Central memory CD8-positive, alpha-beta T cell (primary cell): ENCODE results near the gene ACSS3.

Source experiments
- ATAC-seq: fragments of 150-1000 bp; cut with Tn5 transposase; replicated peaks from 2 replicates; pipeline ENCODE4 v1.10.0; 2022; ENCODE audit warnings: mild to moderate bottlenecking, moderate FRiP score, moderate number of reproducible peaks; ENCODE audit not compliant: poor library complexity, severe bottlenecking; ENCODE audit errors: extremely low read depth
- DNase-seq, 2 donors: peaks; one replicate each; pipeline ENCODE4 v3.0.0; 2021; ENCODE audit warnings: low spot score in 2 of 2
- H3K27ac Mint-ChIP-seq: one replicate; pipeline ENCODE4 v1.8.0; 2022; ENCODE audit warnings: low read depth, mild to moderate bottlenecking, moderate library complexity, mixed read lengths
- H3K27me3 Mint-ChIP-seq: one replicate; pipeline ENCODE4 v1.8.0; 2022; ENCODE audit warnings: mixed read lengths
- H3K36me3 Mint-ChIP-seq: one replicate; pipeline ENCODE4 v1.8.0; 2022; ENCODE audit warnings: mild to moderate bottlenecking, moderate library complexity, mixed read lengths; ENCODE audit not compliant: insufficient read depth
- H3K4me1 Mint-ChIP-seq: one replicate; pipeline ENCODE4 v1.8.0; 2022; ENCODE audit warnings: mixed read lengths
- H3K4me3 Mint-ChIP-seq: one replicate; pipeline ENCODE4 v1.8.0; 2022; ENCODE audit warnings: mild to moderate bottlenecking, moderate library complexity, mixed read lengths
- H3K9me3 Mint-ChIP-seq: one replicate; pipeline ENCODE4 v1.8.0; 2022; ENCODE audit warnings: mixed read lengths

ACSS3 gene

GRCh38 chr12:81259360-81259759 is 181.5 kb downstream of the ACSS3 start:
- Mint-ChIP-seq H3K4me1 (no peaks in the 10 kb centered on the region), H3K9me3 (peaks cover 9% of the 10 kb centered on the region), H3K27ac (no peak overlapping the region), H3K36me3 (peaks cover 2% of the 10 kb centered on the region), H3K27me3 (no peaks in the 10 kb centered on the region), H3K4me3 (no peak overlapping the region)
- DNase-seq (no peak), ATAC-seq (no peak)

- no peak overlapping the region for H3K4me3 Mint-ChIP-seq
- peaks cover 10% of the 10 kb centered on the region for H3K9me3 Mint-ChIP-seq
- DNase-seq (no peak), ATAC-seq (no peak)
- H3K27me3 Mint-ChIP-seq = no peaks in the 10 kb centered on the region
- no peaks in the 10 kb centered on the region for H3K4me1 Mint-ChIP-seq
- peaks cover 2% of the 10 kb centered on the region for H3K36me3 Mint-ChIP-seq
- H3K27ac Mint-ChIP-seq = no peak overlapping the region
These were observed 183.8 kb downstream of the ACSS3 start for GRCh38 chr12:81261508-81262207.

GRCh38 chr12:81263072-81263471 is 185.2 kb downstream of the ACSS3 start:
- H3K4me1 Mint-ChIP-seq = no peaks in the 10 kb centered on the region
- DNase-seq (no peak), ATAC-seq (no peak)
- no peak overlapping the region for H3K4me3 Mint-ChIP-seq
- H3K36me3 Mint-ChIP-seq = peaks cover 2% of the 10 kb centered on the region
- H3K27ac Mint-ChIP-seq = no peak overlapping the region
- no peaks in the 10 kb centered on the region for H3K27me3 Mint-ChIP-seq
- peaks cover 10% of the 10 kb centered on the region for H3K9me3 Mint-ChIP-seq

- no peak overlapping the region for H3K27ac Mint-ChIP-seq
- no peaks in the 10 kb centered on the region for H3K36me3 Mint-ChIP-seq
- DNase-seq = no peak
- no peak for ATAC-seq
- H3K9me3 Mint-ChIP-seq = peaks cover 17% of the 10 kb centered on the region
- H3K27me3 Mint-ChIP-seq = no peaks in the 10 kb centered on the region
- H3K4me1 Mint-ChIP-seq = no peaks in the 10 kb centered on the region
- no peak overlapping the region for H3K4me3 Mint-ChIP-seq
These were observed 192.5 kb downstream of the ACSS3 start for GRCh38 chr12:81270385-81270784.

GRCh38 chr12:81274637-81275529 is 197.0 kb downstream of the ACSS3 start:
- Mint-ChIP-seq H3K36me3 (no peaks in the 10 kb centered on the region), H3K9me3 (peaks cover 18% of the 10 kb centered on the region), H3K4me1 (no peaks in the 10 kb centered on the region), H3K27me3 (no peaks in the 10 kb centered on the region), H3K27ac (no peak overlapping the region), H3K4me3 (no peak overlapping the region)
- ATAC-seq (no peak), DNase-seq (no peak)

GRCh38 chr12:81284137-81284536 is 206.3 kb downstream of the ACSS3 start:
- Mint-ChIP-seq H3K9me3 (peaks cover 5% of the 10 kb centered on the region), H3K4me3 (no peak overlapping the region), H3K27ac (no peak overlapping the region), H3K4me1 (no peaks in the 10 kb centered on the region), H3K27me3 (no peaks in the 10 kb centered on the region), H3K36me3 (no peaks in the 10 kb centered on the region)
- DNase-seq (no peak), ATAC-seq (no peak)

- DNase-seq (no peak), ATAC-seq (no peak)
- H3K4me3 Mint-ChIP-seq = no peak overlapping the region
- H3K27me3 Mint-ChIP-seq = no peaks in the 10 kb centered on the region
- H3K27ac Mint-ChIP-seq = no peak overlapping the region
- H3K4me1 Mint-ChIP-seq = no peaks in the 10 kb centered on the region
- H3K36me3 Mint-ChIP-seq = no peaks in the 10 kb centered on the region
- H3K9me3 Mint-ChIP-seq = peaks cover 5% of the 10 kb centered on the region
These were observed 210.8 kb downstream of the ACSS3 start for GRCh38 chr12:81288651-81289050.

GRCh38 chr12:81294325-81295190 is 216.7 kb downstream of the ACSS3 start:
- Mint-ChIP-seq H3K36me3 (no peaks in the 10 kb centered on the region), H3K4me1 (no peaks in the 10 kb centered on the region), H3K27me3 (no peaks in the 10 kb centered on the region), H3K4me3 (no peak overlapping the region), H3K9me3 (no peaks in the 10 kb centered on the region), H3K27ac (no peak overlapping the region)
- DNase-seq (no peak), ATAC-seq (no peak)

GRCh38 chr12:81295251-81295650 is 217.4 kb downstream of the ACSS3 start:
- Mint-ChIP-seq H3K9me3 (no peaks in the 10 kb centered on the region), H3K27me3 (no peaks in the 10 kb centered on the region), H3K27ac (no peak overlapping the region), H3K4me1 (no peaks in the 10 kb centered on the region), H3K4me3 (no peak overlapping the region), H3K36me3 (no peaks in the 10 kb centered on the region)
- ATAC-seq (no peak), DNase-seq (no peak)

- DNase-seq (no peak), ATAC-seq (no peak)
- no peak overlapping the region for H3K27ac Mint-ChIP-seq
- no peaks in the 10 kb centered on the region for H3K4me1 Mint-ChIP-seq
- H3K36me3 Mint-ChIP-seq = no peaks in the 10 kb centered on the region
- H3K27me3 Mint-ChIP-seq = no peaks in the 10 kb centered on the region
- no peak overlapping the region for H3K4me3 Mint-ChIP-seq
- peaks cover 9% of the 10 kb centered on the region for H3K9me3 Mint-ChIP-seq
These were observed 218.9 kb downstream of the ACSS3 start for GRCh38 chr12:81296556-81297305.

- H3K27ac Mint-ChIP-seq = no peak overlapping the region
- H3K9me3 Mint-ChIP-seq = peaks cover 11% of the 10 kb centered on the region
- no peaks in the 10 kb centered on the region for H3K36me3 Mint-ChIP-seq
- H3K4me3 Mint-ChIP-seq = no peak overlapping the region
- H3K27me3 Mint-ChIP-seq = no peaks in the 10 kb centered on the region
- no peak for DNase-seq
- H3K4me1 Mint-ChIP-seq = no peaks in the 10 kb centered on the region
- ATAC-seq = no peak
These were observed 219.7 kb downstream of the ACSS3 start for GRCh38 chr12:81297601-81298000.

GRCh38 chr12:81300454-81300853 is 222.6 kb downstream of the ACSS3 start:
- no peak for ATAC-seq

More at GRCh38 chr12:81300454-81300853, 222.6 kb downstream of the ACSS3 start:
- no peaks in the 10 kb centered on the region for H3K36me3 Mint-ChIP-seq
- no peaks in the 10 kb centered on the region for H3K27me3 Mint-ChIP-seq
- H3K4me1 Mint-ChIP-seq = no peaks in the 10 kb centered on the region
- no peak for DNase-seq
- no peak overlapping the region for H3K4me3 Mint-ChIP-seq
- H3K27ac Mint-ChIP-seq = no peak overlapping the region
- H3K9me3 Mint-ChIP-seq = peaks cover 26% of the 10 kb centered on the region
